RCC 7860 (cell line): ENCODE measurements around the gene ARID1B.
"Not testable (repeated sequence)": the region's sequence is repeated elsewhere in the genome, so short reads cannot be mapped to it uniquely, and the experiment has no call there.

Source experiments
- DNase-seq: peaks from one replicate; pipeline ENCODE4 v3.0.0-alpha.2; 2015; ENCODE audit warnings: low spot score
- FAIRE-seq: peaks from 2 replicates; lab custom pipeline; 2012; peaks lifted over from hg19 to GRCh38; lab: Jason Lieb, UNC

Gene ARID1B

GRCh38 chr6:157144859-157145568 lies 367.8 kb downstream of the ARID1B start:
- FAIRE-seq (no peak), DNase-seq (no peak)

GRCh38 chr6:157145656-157146285 lies 368.6 kb downstream of the ARID1B start:
- no peak for DNase-seq
- no peak for FAIRE-seq

- not testable (repeated sequence) for FAIRE-seq
Measured at GRCh38 chr6:157147054-157148026, 370.2 kb downstream of the ARID1B start.

GRCh38 chr6:157148391-157149323 lies 371.5 kb downstream of the ARID1B start:
- DNase-seq (peak; percentile 94), FAIRE-seq (peak; percentile 93)

More at GRCh38 chr6:157147054-157148026, 370.2 kb downstream of the ARID1B start:
- not testable (repeated sequence) for DNase-seq

GRCh38 chr6:157150076-157150475 lies 372.9 kb downstream of the ARID1B start:
- FAIRE-seq (no peak), DNase-seq (no peak)

- FAIRE-seq (no peak), DNase-seq (no peak)
Measured at GRCh38 chr6:157151029-157151428, 373.9 kb downstream of the ARID1B start.

- DNase-seq = peak; percentile 42
- peak; percentile 56 for FAIRE-seq
Measured at GRCh38 chr6:157151989-157152388, 374.8 kb downstream of the ARID1B start.

GRCh38 chr6:157152556-157152955 lies 375.4 kb downstream of the ARID1B start:
- DNase-seq (no peak), FAIRE-seq (no peak)

GRCh38 chr6:157155804-157156203 lies 378.6 kb downstream of the ARID1B start:
- DNase-seq (no peak), FAIRE-seq (no peak)

- DNase-seq (no peak), FAIRE-seq (no peak)
Measured at GRCh38 chr6:157157258-157157657, 380.1 kb downstream of the ARID1B start.

- no peak for DNase-seq
- FAIRE-seq = no peak
Measured at GRCh38 chr6:157158456-157158855, 381.3 kb downstream of the ARID1B start.

- FAIRE-seq (no peak), DNase-seq (no peak)
Measured at GRCh38 chr6:157158897-157159296, 381.7 kb downstream of the ARID1B start.

- DNase-seq (no peak), FAIRE-seq (no peak)
Measured at GRCh38 chr6:157159348-157159747, 382.2 kb downstream of the ARID1B start.

- FAIRE-seq (no peak), DNase-seq (no peak)
Measured at GRCh38 chr6:157161912-157162311, 384.7 kb downstream of the ARID1B start.

GRCh38 chr6:157162766-157163433 lies 385.7 kb downstream of the ARID1B start:
- FAIRE-seq (no peak), DNase-seq (no peak)

GRCh38 chr6:157163434-157164159 lies 386.4 kb downstream of the ARID1B start:
- no peak for DNase-seq
- FAIRE-seq = no peak

GRCh38 chr6:157164972-157165371 lies 387.8 kb downstream of the ARID1B start:
- DNase-seq (no peak), FAIRE-seq (no peak)

GRCh38 chr6:157166784-157167183 lies 389.6 kb downstream of the ARID1B start:
- DNase-seq = no peak
- FAIRE-seq = no peak

GRCh38 chr6:157167837-157168236 lies 390.7 kb downstream of the ARID1B start:
- DNase-seq (no peak), FAIRE-seq (no peak)
